C1 segment of cervical spinal cord (tissue), 14 donors: Measurements from ENCODE around the gene SYNJ2BP.
"Not testable (repeated sequence)": the region's sequence is repeated elsewhere in the genome, so short reads cannot be mapped to it uniquely, and the experiment has no call there.

Experiments
- DNase-seq, 14 donors: peaks; one replicate each; lab custom pipeline; 2025; lab: John Stamatoyannopoulos, UW

Gene SYNJ2BP, protein sequence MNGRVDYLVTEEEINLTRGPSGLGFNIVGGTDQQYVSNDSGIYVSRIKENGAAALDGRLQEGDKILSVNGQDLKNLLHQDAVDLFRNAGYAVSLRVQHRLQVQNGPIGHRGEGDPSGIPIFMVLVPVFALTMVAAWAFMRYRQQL

GRCh38 chr14:70416725-70417349, at the start of gene SYNJ2BP:
Gene SYNJ2BP, minus strand, starts transcription at chr14:70417090. Its CDS starts 127 bp downstream, at chr14:70416963.
- DNase-seq = peak; percentile 4 to 85 (median 50)

DNA sequence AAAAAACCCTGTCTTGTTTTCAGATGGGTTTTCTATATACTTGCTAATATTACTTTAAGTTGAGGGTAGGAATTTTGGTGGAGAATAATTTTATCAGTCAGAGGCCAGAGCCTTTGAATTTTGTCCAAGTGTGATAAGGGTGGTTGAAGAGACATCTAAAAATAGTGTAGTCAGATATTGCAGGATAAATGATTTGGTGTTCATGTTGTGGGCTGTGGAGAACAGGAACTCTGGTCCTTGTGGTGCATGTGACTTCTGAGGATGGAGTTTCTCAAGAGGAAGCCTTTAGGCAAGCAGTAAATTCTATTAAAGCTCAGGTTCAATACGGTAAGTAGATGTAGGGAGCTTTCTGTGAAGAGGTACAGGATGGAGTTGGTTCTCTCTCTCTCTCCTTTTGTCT, 37.8 kb upstream of the SYNJ2BP start:
- DNase-seq = no peak

GRCh38 chr14:70451874-70452273, 35.0 kb upstream of the SYNJ2BP start, which contains the start of gene ADAM21:
Gene ADAM21, plus strand, starts transcription at chr14:70452174. Its CDS starts 5,326 bp downstream, at chr14:70457500.
- no peak for DNase-seq

DNA sequence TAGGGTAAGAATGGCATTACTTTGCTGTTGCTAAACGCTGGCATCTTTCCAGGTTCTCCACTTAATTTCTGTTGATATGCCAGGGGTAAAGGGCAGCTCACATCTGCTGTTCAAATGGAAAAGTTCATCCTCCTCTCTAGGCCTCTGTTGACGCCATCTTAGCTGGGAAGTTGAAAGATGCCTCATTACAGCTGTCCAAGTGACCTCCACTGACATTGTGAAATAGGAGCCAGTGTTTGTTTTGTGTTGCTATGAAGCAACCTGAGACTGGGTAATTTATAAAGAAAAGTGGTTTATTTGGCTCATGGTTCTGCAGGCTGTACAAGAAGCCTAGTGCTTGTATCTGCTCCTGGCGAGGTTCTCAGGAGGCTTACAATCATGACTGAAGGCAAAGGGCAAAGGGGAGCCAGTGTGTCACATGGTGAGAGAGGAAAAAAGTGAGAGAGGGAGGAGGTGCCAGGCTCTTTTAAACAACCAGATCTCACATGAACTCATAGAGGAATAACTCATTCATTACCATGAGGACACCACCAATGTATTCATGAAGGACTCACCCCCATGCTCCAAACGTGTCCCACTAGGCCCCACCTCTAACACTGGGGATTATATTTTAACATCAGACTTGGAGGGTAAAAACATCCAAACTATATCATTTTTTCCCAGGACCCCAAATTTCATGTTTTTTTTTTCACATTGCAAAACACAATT, 31.9 kb upstream of the SYNJ2BP start:
- DNase-seq = no peak

- no peak for DNase-seq
These were observed 25.9 kb upstream of the SYNJ2BP start for GRCh38 chr14:70442750-70443149.

- no peak for DNase-seq
These were observed 24.8 kb upstream of the SYNJ2BP start for GRCh38 chr14:70441641-70442040.

DNA sequence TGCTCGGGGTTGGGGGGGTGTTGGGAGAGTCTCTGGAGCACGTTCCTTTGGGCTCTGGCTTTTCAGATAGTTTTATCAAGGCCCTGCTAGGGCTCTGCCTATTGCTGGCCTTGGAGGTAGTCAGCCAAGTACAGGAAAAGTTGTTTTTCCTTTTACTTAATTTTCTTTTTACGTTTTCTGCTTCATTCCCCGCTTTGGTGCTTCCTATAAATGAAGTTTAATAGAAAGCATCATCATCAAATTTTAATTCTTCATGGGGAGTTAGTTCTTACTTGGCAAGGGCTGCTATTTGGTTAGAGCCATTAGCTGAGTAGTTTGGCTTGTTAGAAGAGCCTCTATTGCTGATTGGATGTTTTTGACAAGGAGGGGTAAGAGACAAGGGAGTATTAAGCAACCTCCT, 20.0 kb upstream of the SYNJ2BP start:
- DNase-seq = no peak

DNA sequence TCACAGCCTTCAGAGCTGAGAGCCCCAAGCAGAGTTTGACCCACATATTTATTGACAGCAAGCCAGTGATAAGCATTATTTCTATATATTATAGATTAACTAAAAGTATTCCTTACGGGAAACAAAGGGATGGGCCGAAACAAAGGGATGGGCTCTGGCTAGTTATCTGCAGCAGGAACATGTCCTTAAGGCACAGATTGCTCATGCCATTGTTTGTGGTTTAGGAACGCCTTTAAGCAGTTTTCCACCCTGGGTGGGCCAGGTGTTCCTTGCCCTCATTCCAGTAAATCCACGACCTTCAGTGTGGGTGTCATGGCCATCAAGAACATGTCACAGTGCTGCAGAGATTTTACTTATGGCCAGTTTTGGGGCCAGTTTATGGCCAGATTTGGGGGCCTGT, 9.7 kb upstream of the SYNJ2BP start:
- DNase-seq = not testable (repeated sequence)

GRCh38 chr14:70425354-70425753, 8.5 kb upstream of the SYNJ2BP start:
- no peak for DNase-seq

- DNase-seq = no peak
These were observed 5.6 kb upstream of the SYNJ2BP start for GRCh38 chr14:70422538-70422937.

- not testable (repeated sequence) for DNase-seq
These were observed 2.5 kb upstream of the SYNJ2BP start for GRCh38 chr14:70419270-70419931.

DNA sequence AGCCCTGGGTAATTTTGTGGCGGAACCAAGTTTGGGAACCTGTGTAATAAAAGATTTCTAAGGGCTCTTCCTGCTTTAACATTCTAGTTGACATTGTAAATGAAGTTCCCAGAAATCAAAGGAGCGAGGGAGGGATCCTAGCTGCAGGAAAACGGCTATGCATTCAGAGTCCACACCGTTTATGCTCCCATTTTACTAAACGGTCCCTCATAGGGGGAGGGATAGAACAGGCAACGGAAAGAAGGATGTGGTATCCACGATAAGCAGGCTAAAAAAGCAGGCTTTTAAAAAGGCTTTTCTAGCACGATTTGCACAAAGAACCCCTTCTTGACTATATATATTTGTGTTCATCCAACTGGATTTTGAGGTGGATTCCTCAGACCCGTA, 559 bp downstream of the SYNJ2BP start:
- no peak for DNase-seq

DNA sequence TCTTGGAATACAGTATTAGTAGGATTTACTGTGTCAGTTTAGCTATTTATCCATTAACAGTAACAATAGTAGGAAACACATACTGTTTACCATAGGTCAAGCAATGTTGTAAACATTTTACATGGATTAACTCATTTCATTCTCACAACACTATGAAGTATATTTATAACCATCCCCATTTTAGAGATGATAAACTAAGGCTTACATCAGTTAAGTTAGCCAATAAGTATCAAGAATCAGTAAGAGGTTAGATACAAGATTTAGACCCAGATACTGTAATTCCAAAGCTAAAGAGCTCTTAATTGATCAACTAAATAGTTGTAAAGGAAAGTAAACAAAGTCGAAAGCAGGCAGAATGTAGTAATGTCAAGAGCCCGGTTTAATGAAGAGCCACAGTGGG, 1.1 kb downstream of the SYNJ2BP start:
- DNase-seq = no peak

GRCh38 chr14:70407621-70408020, 9.3 kb downstream of the SYNJ2BP start:
- no peak for DNase-seq

- DNase-seq = not testable (repeated sequence)
These were observed 10.7 kb downstream of the SYNJ2BP start for GRCh38 chr14:70406216-70406615.

- DNase-seq = not testable (repeated sequence)
These were observed 13.6 kb downstream of the SYNJ2BP start for GRCh38 chr14:70403335-70403734.

- no peak for DNase-seq
These were observed 15.2 kb downstream of the SYNJ2BP start for GRCh38 chr14:70401643-70402042.

GRCh38 chr14:70398706-70399431, 18.0 kb downstream of the SYNJ2BP start:
- no peak for DNase-seq

GRCh38 chr14:70398280-70398679, 18.6 kb downstream of the SYNJ2BP start:
- DNase-seq = no peak

DNA sequence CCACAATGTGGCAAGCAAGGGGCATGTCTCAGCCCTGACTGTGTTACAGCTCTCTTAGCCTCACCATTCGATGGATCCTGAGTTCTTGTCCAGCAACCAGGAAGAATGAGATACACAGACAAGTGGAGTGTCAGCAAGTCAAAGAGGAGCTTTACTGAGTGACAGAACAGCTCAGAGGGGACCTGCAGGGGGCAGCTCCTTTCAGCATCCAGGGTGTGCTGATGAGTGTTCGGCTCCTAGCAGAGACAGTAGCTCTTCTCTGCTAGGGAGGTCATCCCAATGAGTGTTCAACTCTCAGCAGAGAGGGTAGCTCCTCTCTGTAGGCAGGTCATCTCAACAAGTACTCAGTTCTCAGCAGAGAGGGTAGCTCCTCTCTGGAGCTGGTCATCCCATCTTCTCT, 19.1 kb downstream of the SYNJ2BP start:
- no peak for DNase-seq

- DNase-seq = no peak
These were observed 22.1 kb downstream of the SYNJ2BP start for GRCh38 chr14:70394674-70395306.
